ENCODE results near the gene RPS6KA2.

RPS6KA2 gene

DNA sequence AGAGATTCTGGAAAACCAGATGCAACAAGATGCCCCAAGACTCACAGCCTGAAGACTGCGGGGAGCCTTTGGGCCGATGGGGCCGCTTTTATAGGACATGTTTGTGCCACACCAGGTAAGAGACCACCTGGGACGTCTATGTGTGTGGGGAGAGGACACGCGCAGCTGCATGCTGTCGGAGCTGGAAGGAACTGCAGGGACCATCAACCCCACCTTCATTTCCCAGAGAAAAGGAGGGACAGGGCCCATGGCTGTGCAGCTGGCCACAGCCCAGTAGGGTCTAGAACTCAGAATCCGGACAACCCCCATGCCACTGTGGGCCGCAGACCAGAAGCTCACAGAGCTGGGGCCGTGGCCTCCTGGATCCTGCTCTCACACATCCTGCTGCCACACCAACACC lies 144.0 kb downstream of the RPS6KA2 start:
- no peak for DNase-seq (ENCODE audit: low read depth)
- no peak overlapping the region for H3K4me3 ChIP-seq (ENCODE audit: control insufficient read depth, low read depth, low read length)
- TF ChIP-seq, protein P1, sequence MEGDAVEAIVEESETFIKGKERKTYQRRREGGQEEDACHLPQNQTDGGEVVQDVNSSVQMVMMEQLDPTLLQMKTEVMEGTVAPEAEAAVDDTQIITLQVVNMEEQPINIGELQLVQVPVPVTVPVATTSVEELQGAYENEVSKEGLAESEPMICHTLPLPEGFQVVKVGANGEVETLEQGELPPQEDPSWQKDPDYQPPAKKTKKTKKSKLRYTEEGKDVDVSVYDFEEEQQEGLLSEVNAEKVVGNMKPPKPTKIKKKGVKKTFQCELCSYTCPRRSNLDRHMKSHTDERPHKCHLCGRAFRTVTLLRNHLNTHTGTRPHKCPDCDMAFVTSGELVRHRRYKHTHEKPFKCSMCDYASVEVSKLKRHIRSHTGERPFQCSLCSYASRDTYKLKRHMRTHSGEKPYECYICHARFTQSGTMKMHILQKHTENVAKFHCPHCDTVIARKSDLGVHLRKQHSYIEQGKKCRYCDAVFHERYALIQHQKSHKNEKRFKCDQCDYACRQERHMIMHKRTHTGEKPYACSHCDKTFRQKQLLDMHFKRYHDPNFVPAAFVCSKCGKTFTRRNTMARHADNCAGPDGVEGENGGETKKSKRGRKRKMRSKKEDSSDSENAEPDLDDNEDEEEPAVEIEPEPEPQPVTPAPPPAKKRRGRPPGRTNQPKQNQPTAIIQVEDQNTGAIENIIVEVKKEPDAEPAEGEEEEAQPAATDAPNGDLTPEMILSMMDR (conservative IDR thresholded peaks at IDR 0.05; ENCODE audit: control insufficient read depth, insufficient read depth, low read depth, low read length), result no peak

DNA sequence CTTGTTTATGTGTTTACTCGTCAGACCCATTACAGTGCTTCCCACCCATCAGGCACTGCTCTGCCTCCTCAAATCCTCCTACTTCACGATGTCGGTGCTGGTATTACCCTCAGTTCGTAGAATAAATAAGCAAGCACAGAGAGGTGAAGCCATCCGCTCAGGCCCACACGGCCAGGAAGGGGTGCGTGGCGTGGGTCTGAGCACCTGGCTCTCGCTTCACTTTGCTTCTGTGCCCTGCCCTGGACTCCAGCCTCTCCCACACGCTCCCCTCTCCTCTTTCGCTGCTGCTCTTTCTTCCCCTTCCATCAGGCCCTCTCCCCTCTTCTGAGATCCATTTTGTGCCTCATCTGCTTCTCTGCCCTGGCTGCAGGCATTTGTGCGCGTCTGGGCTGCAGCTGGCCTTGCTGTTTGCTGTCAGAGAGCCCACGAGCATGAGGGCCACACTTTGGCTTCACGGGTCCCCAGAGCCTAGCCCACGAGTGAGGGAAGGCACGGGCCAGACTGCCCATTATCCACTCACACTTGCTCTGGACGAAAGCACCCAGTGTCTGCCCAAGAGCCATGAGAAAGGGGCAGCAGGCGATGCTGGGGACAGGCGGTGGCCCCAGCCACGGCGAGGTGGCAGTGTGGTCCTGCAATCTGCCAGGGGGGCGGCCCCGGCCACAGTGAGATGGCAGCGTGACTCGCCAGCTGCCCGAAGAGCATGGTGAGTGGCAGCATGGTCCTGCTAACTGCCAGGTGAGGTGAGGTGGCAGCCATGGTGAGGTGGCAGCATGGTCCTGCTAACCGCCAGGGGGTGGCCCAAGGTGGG lies 148.1 kb downstream of the RPS6KA2 start:
- H3K4me3 ChIP-seq (ENCODE audit: control insufficient read depth, low read depth, low read length), result no peak overlapping the region
- TF ChIP-seq, protein P1 (conservative IDR thresholded peaks at IDR 0.05; ENCODE audit: control insufficient read depth, insufficient read depth, low read depth, low read length), result no peak
- no peak for DNase-seq (ENCODE audit: low read depth)

DNA sequence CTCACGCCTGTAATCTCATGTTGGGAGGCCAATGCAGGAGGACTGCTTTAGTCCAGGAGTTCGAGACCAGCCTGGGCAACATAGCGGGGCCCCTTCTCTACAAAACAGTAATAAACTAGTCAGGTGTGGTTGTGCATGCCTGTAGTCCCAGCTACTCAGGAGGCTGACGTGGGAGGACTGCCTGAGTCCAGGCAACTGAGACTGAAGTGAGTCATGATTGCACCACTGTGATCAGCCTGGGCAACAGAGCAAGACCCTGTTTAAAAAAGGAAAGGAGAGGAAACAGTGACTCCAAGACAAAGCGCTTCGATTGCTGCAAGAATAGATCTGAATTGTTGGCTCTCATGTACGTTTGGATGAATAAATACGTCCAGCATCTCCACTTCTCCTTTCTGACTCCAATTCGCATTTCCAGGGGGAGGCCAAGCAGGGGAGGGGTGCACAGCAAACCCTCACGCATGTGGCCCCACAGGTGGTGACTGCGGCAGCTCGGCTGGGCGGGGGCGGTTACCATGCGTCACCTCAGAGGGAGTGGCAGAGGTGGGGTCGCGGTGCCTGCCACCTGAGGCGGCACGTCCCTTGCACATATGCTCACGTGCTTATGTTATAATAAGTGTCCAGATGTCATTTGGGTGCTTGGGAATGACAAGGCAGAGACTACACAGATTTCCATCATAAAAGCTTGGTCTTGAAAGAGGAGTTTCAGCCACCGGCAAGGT lies 149.2 kb downstream of the RPS6KA2 start:
- DNase-seq (ENCODE audit: low read depth), result peak; percentile 8
- H3K4me3 ChIP-seq (ENCODE audit: control insufficient read depth, low read depth, low read length), result no peak overlapping the region
- TF ChIP-seq, protein P1 (conservative IDR thresholded peaks at IDR 0.05; ENCODE audit: control insufficient read depth, insufficient read depth, low read depth, low read length), result no peak

DNA sequence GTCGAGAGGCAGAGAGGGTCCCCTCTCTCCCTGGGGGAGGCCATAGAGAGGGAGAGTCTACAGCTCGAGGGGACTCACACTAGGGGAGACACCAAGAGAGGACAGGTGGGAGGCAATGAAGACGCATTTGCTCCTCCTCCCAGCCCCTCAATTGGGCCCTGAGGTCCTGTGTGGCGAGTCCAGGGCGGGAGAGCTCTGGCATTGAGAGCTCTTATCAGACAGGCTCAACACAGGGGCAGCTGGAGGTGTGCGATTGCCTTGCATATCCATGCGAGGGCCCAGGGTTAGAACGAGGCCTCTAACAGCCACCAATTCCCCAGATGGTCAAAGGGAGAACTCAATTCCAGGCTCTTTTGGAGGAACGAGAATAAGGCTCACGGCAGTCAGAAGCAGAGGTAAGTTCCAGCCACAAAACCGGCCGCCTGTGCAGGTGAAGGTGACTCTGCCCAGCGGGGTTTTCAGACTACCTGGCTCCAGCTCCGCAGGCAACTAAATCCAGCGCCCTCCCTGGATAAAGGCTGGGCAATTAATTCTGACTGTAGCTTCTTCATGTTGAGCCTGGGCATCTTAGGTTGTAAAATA lies 150.3 kb downstream of the RPS6KA2 start:
- no peak overlapping the region for H3K4me3 ChIP-seq (ENCODE audit: control insufficient read depth, low read depth, low read length)
- DNase-seq (ENCODE audit: low read depth), result no peak
- TF ChIP-seq, protein P1 (conservative IDR thresholded peaks at IDR 0.05; ENCODE audit: control insufficient read depth, insufficient read depth, low read depth, low read length), result no peak

DNA sequence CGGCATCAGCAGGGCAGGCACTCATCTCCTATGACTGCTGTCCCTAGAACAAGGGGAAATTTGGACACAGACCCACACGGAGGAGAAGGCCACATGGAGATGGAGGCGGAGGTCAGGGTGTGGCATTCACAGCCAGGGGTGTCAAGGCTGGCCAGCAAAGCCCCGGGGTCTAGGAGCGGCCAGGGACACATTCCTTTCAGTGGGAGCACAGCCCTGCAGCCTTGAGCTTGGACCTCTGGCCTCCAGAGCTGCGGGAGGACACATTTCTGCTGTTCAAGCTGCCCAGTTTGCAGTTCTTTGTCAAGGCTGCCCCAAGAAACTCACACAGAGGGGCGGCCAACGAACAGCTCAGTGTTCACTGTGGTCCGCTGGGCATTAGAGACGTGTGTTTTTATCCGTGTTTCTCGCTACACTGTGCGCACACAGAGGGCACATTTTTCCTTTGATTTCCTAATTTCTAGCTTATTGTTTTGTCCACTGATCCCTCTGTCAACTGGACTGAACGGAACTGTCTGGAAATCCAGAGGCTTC lies 150.9 kb downstream of the RPS6KA2 start:
- no peak overlapping the region for H3K4me3 ChIP-seq (ENCODE audit: control insufficient read depth, low read depth, low read length)
- DNase-seq (ENCODE audit: low read depth), result no peak
- TF ChIP-seq, protein P1 (conservative IDR thresholded peaks at IDR 0.05; ENCODE audit: control insufficient read depth, insufficient read depth, low read depth, low read length), result no peak

DNA sequence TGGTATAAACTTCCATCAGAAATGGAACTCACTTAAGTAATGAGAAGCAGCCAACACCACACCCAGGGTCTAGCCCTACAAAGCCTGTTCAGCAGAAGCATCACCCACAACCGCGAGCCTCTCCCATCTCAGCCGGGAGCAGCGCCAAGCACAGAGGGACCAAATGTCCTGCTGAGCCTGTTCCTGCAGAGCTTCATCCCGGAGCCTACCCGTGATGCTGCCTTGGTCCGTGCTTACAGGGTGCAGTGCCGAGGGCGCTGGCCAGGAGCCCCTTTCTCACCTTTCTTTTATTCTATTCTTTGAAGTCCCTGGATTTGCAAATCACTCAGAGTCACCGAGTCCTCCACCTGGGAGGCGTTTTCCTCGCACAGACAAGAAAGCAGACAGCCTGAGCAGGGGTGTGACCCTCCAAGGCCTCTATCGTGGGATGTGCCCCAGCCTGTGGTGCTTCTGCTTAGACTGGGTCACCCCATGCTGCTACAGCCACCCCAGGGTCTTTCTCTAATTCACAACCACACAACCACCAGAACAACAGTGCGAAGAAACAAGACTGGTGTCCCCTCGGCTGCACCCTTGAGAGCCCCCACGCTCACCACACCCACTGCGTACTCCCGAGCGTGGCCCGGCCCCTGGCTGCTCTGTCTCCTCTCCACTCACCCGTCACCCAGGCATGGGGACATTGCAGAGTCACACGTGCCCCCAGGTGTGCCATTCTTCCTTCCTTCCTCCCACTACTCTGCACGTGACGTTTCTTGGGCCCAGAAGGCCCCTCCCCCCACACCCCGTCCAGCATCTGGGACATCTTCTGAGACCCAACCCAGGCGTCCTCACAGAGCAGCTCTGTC lies 152.1 kb downstream of the RPS6KA2 start:
- no peak overlapping the region for H3K4me3 ChIP-seq (ENCODE audit: control insufficient read depth, low read depth, low read length)
- TF ChIP-seq, protein P1 (conservative IDR thresholded peaks at IDR 0.05; ENCODE audit: control insufficient read depth, insufficient read depth, low read depth, low read length), result no peak
- DNase-seq (ENCODE audit: low read depth), result peak; percentile 14

All from fibroblast of mammary gland (primary cell).